ENCODE measurements around the gene CACNG4.
A peak's percentile ranks its signal among the peaks of the same experiment; 100 is the strongest.

Gene CACNG4

DNA sequence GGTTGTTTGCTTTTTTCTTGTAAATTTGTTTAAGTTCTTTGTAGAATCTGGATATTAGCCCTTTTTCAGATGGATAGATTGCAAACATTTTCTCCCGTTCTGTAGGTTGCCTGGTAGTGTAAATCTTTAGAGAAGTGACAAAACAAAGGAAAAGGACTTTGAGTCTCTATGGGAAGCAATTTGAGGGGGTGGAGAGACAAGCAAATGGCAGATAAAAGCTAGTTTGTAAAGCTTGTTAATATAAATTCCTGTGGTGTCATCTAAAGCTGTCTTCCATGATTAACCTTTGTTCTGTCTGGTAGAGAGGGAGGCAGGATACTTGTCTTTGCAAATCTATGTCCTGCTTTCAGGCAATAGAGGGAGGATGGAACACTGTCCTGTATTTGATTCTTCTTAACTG, 40.6 kb upstream of the CACNG4 start:
- DNase-seq (ENCODE audit: low read depth): no peak
- TF ChIP-seq CTCF (conservative IDR thresholded peaks at IDR 0.05; ENCODE audit: low read depth, low read length): no peak
- no peak overlapping the region for H3K4me3 ChIP-seq (ENCODE audit: low read depth, low read length)

- no peak overlapping the region for H3K4me3 ChIP-seq (ENCODE audit: low read depth, low read length)
- TF ChIP-seq CTCF (conservative IDR thresholded peaks at IDR 0.05; ENCODE audit: low read depth, low read length): no peak
- DNase-seq (ENCODE audit: low read depth): no peak
Measured at GRCh38 chr17:66925811-66926500, 38.6 kb upstream of the CACNG4 start.

- no peak for DNase-seq (ENCODE audit: low read depth)
- no peak for TF ChIP-seq CTCF (conservative IDR thresholded peaks at IDR 0.05; ENCODE audit: low read depth, low read length)
- no peak overlapping the region for H3K4me3 ChIP-seq (ENCODE audit: low read depth, low read length)
Measured at GRCh38 chr17:66928949-66929348, 35.6 kb upstream of the CACNG4 start.

DNA sequence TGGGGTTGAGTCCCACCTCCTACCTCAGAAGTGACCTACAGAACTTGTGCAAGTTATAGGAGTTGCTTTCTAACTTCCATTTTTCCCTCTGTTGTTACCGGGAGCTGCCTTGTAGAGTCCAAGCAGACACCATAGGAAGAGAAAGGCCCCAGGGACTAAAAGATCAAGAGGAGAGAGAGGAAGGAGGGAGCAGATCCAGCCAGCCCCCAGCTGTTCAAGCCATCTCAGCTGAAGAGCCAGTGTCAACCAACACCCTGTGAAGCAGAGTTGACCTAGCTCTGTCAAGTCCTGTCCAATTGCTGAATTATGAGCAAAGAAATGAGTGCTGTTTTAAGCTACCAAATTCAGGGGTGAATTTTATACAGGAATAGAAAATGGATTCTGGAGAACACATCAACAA, 34.9 kb upstream of the CACNG4 start:
- H3K4me3 ChIP-seq (ENCODE audit: low read depth, low read length): no peak overlapping the region
- no peak for DNase-seq (ENCODE audit: low read depth)
- no peak for TF ChIP-seq CTCF (conservative IDR thresholded peaks at IDR 0.05; ENCODE audit: low read depth, low read length)

GRCh38 chr17:66930933-66931332, 33.6 kb upstream of the CACNG4 start:
- no peak for TF ChIP-seq CTCF (conservative IDR thresholded peaks at IDR 0.05; ENCODE audit: low read depth, low read length)
- DNase-seq (ENCODE audit: low read depth): peak; percentile 12
- H3K4me3 ChIP-seq (ENCODE audit: low read depth, low read length): no peak overlapping the region

DNA sequence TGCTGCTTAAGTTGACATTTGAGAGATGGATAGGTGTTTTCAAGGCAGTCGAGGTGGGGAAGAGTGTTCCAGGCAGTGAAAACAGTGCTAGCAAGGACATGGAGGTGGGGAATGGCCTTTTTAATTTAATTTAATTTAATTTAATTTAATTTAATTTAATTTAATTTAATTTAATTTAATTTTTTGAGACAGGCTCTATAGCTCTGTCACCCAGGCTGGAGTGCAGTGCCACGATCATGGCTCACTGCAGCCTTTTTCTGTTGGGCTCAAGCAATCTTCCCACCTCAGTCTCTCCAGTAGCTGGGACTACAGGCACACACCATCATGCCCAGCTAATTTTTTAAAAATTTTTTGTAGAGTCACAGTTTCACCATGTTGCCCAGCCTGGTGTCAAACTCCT, 32.2 kb upstream of the CACNG4 start:
- no peak for DNase-seq (ENCODE audit: low read depth)
- no peak overlapping the region for H3K4me3 ChIP-seq (ENCODE audit: low read depth, low read length)
- no peak for TF ChIP-seq CTCF (conservative IDR thresholded peaks at IDR 0.05; ENCODE audit: low read depth, low read length)

DNA sequence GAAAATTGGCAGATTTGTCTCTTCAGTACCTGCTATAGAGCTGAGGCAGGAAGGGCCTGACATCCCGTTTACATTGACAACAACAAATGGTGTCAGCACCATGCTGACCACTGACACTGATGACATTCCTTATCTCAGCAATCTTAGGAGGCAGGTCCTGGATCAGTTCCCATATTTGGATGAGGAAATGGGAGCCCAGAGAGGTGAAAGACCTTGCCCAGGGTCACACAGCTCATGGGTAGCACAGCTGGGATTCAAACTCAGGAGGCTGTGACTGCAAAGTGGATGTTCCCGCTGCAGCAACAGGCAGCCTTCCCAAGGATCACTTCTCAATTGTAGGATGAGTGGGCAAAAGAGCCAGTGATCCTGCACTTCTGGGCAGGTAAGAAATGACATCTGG, 30.5 kb upstream of the CACNG4 start:
- DNase-seq (ENCODE audit: low read depth): no peak
- TF ChIP-seq CTCF (conservative IDR thresholded peaks at IDR 0.05; ENCODE audit: low read depth, low read length): no peak
- H3K4me3 ChIP-seq (ENCODE audit: low read depth, low read length): no peak overlapping the region
